Lower leg skin (tissue), 4 donors: ENCODE data around the gene CACHD1. TPM values are rescaled to one million over a fixed set of nuclear protein-coding genes. Genes with fewer than 3 reads are reported as not detected.

Experiments
- DNase-seq, 2 donors: peaks; one replicate each; pipeline ENCODE4 v3.0.0-alpha.2; 2019; ENCODE audit warnings: low spot score in 2 of 2
- H3K4me3 ChIP-seq: fragments of 200-600 bp; sonication (generic); 2 replicates; pipeline ENCODE4 v1.5.1; 2017; ENCODE audit warnings: mild to moderate bottlenecking, low read depth; ENCODE audit not compliant: poor library complexity, severe bottlenecking
- POLR2A ChIP-seq, 2 donors: fragments of 450-650 bp; IDR thresholded peaks; one replicate each; pipeline ENCODE4 v1.6.1; 2016 to 2017; ENCODE audit warnings: antibody characterized with exemption in 2 of 2, mild to moderate bottlenecking in 1 of 2, moderate library complexity in 1 of 2
- WGBS, 2 donors: methylation state at CpG; one replicate each; pipeline ENCODE4 v1.1.5; 2018; 5-methylcytosine and 5-hydroxymethylcytosine counted together
- intact Hi-C: fragments of 100-400 bp; cut with DNase I; formaldehyde crosslinking; loops from one replicate; pipeline ENCODE4 v1.15.0; 2023; ENCODE audit warnings: low total_unique reads
- total RNA-seq, 4 donors: library from RNA; depleted of rRNA; stranded (reverse); fragments of >200 nt; gene quantifications; one replicate each; pipeline ENCODE4 v1.1.0, GENCODE V29; 2016
- TF ChIP-seq, protein P1 (sequence below), 3 donors: fragments of 450-650 bp; IDR thresholded peaks; one replicate each; pipeline ENCODE4 v1.5.1; 2016; ENCODE audit warnings: antibody characterized with exemption in 3 of 3, mild to moderate bottlenecking in 3 of 3, moderate library complexity in 2 of 3

The CACHD1 gene
- total RNA-seq, 4 donors from 2014 or later = 7.3 to 17.1 (median 10.9) TPM

- TF ChIP-seq, protein P1, sequence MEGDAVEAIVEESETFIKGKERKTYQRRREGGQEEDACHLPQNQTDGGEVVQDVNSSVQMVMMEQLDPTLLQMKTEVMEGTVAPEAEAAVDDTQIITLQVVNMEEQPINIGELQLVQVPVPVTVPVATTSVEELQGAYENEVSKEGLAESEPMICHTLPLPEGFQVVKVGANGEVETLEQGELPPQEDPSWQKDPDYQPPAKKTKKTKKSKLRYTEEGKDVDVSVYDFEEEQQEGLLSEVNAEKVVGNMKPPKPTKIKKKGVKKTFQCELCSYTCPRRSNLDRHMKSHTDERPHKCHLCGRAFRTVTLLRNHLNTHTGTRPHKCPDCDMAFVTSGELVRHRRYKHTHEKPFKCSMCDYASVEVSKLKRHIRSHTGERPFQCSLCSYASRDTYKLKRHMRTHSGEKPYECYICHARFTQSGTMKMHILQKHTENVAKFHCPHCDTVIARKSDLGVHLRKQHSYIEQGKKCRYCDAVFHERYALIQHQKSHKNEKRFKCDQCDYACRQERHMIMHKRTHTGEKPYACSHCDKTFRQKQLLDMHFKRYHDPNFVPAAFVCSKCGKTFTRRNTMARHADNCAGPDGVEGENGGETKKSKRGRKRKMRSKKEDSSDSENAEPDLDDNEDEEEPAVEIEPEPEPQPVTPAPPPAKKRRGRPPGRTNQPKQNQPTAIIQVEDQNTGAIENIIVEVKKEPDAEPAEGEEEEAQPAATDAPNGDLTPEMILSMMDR (IDR thresholded peaks at IDR 0.05) = no peak
- no peak for TF ChIP-seq POLR2A (IDR thresholded peaks at IDR 0.05)
Measured at GRCh38 chr1:64499011-64499410, 29.1 kb downstream of the CACHD1 start.

DNA sequence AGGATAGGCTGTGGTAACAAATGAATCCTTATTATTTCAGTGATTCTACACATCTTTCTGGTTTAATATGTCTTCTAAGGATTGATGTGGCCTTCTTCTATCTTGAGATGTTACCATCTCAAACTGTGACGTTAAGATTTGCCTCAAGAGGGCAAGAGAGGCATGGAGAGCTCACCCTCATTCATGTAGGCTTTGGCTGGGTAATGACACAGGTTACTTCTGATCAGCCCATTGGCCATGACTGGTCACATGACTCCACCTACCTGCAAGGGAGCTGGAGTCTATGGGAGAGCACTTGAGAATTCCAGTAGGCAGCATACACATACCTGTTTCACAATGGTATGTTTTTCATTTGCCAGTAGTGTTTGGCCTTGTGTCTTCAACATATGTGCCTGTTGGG lies 30.0 kb downstream of the CACHD1 start:
- intact Hi-C loops = no loop called here
- no peak for TF ChIP-seq POLR2A (IDR thresholded peaks at IDR 0.05)
- TF ChIP-seq, protein P1 (IDR thresholded peaks at IDR 0.05) = no peak
- no peak overlapping the region for H3K4me3 ChIP-seq
- DNase-seq = no peak
- 81 to 93% methylated on average over 1 of the region's 1 CpG for WGBS, 2 donors

More at GRCh38 chr1:64499011-64499410, 29.1 kb downstream of the CACHD1 start:
- DNase-seq = no peak
- intact Hi-C loops = no loop called here
- no peak overlapping the region for H3K4me3 ChIP-seq
- 92 to 96% methylated on average over 6 of the region's 6 CpGs for WGBS, 2 donors

DNA sequence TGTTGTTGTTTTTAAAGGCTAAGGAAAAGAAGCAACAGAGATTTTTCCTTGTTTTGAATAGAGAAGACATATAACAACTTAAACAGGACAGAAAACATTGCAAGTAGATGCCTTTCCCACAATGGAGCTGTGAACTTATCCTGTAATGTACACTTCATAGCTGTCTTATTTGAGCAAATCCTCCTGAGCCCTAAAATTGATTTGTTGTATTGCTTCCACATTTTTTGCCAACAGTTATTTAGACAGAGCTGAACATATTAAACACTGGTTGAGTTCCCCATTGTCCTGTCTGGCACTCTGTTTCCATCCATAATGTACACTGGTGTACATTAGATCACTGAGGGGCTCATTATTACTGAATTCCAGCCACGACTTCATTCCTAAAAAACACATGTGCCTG lies 32.2 kb downstream of the CACHD1 start:
- 56 to 65% methylated on average over 1 of the region's 1 CpG for WGBS, 2 donors
- no peak overlapping the region for H3K4me3 ChIP-seq
- DNase-seq = no peak
- intact Hi-C loops = no loop called here
- TF ChIP-seq, protein P1 (IDR thresholded peaks at IDR 0.05) = no peak
- no peak for TF ChIP-seq POLR2A (IDR thresholded peaks at IDR 0.05)

- intact Hi-C loops = no loop called here
- no peak for TF ChIP-seq POLR2A (IDR thresholded peaks at IDR 0.05)
- TF ChIP-seq, protein P1 (IDR thresholded peaks at IDR 0.05) = no peak
- WGBS, 2 donors = 33 to 41% methylated on average over 2 of the region's 2 CpGs
- no peak overlapping the region for H3K4me3 ChIP-seq
- no peak for DNase-seq
Measured at GRCh38 chr1:64502931-64503330, 33.0 kb downstream of the CACHD1 start.

- DNase-seq = peak in 1 of 2 donors; percentile 84
- TF ChIP-seq, protein P1 (IDR thresholded peaks at IDR 0.05) = no peak
- no peak for TF ChIP-seq POLR2A (IDR thresholded peaks at IDR 0.05)
- WGBS, 2 donors = 7 to 10% methylated on average over 23 to 31 of the region's 51 CpGs
Measured at GRCh38 chr1:64505232-64505943, 35.5 kb downstream of the CACHD1 start.

More at GRCh38 chr1:64505232-64505943, 35.5 kb downstream of the CACHD1 start:
- H3K4me3 ChIP-seq = no peak overlapping the region
- intact Hi-C loops = no loop called here
